Activated CD8-positive, alpha-beta memory T cell treated with anti-CD3 and anti-CD28 coated beads for 4 hours (primary cell): Measurements from ENCODE around the gene PAIP2B.
"Not testable (repeated sequence)": the region's sequence is repeated elsewhere in the genome, so short reads cannot be mapped to it uniquely, and the experiment has no call there.

Experiments used
- DNase-seq, 2 donors: peaks; one replicate each; pipeline ENCODE4 v3.0.0-alpha.2; 2020; ENCODE audit warnings: low read depth in 2 of 2

The PAIP2B gene

DNA sequence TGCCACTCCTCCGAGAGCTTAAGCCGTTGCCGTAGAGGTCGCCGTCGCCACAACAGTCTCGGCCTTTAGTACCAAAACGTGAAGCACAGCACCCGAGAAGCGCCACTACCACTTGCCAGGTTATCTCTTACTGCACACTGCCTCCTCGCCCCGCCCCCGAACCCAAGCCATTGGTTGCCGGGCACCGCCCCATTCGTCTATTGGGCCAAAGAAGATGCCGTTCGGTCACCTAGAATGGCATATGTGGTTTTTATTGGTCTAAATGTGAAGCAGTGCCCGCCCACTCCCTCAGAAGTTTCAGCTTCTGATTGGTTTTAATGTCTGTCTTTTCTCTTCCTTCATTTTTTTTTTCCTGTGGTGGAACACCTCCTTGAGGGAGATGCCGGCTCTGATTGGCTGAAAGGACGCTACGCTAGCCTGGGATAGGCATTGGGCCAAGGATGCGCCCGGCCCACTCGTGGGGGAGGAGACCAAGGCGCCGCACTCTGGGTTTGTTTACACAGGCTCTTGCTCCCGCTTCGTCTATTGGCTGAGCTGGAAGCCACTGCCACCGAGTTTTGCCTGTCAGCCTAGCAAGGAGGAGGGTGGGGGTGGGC lies at the start of gene PAIP2B:
PAIP2B (minus strand) TSS at position 139 of the 596 bp plus-strand sequence. CDS start 24,514 bp downstream, outside the sequence.
- peak; percentile 92 to 97 for DNase-seq

- DNase-seq, result no peak
These were observed 49.0 kb upstream of the PAIP2B start for GRCh38 chr2:71275939-71276310.

DNA sequence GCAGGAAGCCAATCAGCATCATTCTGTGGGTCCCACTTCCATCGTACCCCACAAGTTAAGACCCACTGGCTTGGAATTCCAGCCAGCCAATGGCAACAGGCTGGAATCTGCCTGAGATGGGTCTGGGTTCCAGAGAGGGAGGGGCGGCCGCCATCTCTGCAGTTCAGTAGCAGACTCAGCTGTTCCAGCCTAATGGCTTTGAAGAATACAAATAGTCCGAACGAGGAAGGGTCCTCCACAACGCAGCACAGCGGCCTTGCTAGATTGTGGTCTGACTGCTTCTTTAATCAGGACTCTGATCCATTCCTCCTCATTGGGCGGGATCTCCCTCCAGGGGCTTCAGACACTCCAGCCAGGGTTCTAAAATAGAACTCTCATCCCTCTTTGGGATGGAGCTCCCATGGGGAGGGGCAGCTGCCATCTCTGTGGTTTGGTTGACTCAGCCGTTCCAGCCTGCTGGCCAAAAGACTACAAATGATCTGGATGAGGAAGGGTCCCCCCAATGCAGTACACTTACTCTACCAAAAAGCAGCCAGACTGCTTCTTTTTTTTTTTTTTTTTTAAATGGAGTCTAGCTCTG lies 42.7 kb upstream of the PAIP2B start:
- no peak for DNase-seq

DNA sequence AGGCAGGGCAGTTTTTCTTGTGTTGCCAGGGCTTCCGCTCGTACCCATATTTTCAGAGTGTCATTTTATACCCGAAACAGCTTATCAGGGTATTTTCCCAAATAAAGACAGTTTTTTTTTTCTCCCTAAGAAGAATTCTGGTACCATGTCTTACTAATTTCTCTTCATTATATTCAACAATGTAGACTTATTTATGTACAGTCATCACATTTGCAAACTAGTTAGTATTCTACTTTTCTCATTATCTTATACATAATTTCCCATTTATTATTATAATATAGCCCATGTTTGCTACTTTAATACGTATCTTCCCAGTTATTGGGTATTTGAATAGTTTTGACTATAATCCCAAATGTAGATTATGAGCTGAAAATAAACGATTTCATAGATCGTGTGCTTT lies 36.5 kb upstream of the PAIP2B start:
- DNase-seq, result no peak

DNA sequence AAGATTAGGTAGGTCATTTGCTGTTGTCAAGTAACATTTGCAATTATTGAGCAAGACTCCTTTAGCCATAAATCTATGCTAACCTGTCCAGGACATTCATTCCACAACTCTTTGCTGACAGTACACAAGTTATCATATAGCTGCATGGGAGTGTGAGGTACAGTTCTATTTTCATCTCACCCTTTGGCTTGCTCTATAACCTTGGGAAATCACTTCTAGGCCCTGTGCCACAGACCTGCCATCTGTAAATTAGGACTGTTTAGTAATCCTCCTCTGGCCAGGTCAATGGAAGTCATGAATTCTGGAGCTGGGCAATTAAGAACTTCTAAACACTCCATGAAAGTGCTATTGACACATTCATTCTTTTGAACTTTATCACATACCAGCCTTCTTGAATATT lies 34.6 kb upstream of the PAIP2B start:
- no peak for DNase-seq

DNA sequence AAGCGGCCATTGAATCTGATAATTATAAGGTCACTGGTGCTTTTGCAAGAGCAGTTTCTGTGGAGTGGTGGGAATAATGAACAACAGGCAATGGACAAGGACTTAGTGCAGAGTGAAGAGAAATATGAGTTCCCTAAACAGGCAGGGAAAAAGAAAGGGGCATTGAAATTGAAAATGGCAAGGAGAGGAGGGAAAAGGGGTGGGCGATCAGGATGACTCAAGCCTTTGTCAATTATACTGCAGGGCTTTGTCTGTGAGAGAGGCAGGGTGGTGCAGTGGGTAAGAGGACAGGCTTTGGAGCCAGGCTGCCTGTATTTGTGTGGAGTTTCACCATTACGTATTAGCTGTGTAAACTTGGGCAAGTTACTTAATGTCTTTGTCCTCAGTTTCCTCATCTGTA lies 29.5 kb upstream of the PAIP2B start:
- no peak for DNase-seq

DNA sequence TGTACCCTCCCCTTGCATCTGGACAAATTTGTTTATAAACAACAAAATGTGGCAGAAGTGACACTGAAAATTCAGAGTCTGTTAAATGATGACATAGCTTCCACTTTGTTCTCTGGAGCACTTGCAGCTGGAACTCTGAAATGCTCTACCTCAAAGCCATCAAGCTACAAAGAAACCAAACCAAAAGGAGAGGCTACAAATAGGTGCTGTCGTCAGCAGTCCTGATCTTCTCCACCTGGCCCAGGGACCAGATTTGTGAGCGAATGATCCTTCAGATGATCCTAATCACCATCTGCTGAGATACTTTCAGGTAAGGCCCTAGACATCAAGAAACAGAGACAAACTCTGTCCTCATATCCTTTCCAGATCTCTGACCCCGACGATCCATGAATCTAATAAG lies 27.9 kb upstream of the PAIP2B start:
- no peak for DNase-seq

- no peak for DNase-seq
These were observed 27.2 kb upstream of the PAIP2B start for GRCh38 chr2:71254078-71254477.

GRCh38 chr2:71253476-71253875 lies 26.6 kb upstream of the PAIP2B start:
- no peak for DNase-seq

DNA sequence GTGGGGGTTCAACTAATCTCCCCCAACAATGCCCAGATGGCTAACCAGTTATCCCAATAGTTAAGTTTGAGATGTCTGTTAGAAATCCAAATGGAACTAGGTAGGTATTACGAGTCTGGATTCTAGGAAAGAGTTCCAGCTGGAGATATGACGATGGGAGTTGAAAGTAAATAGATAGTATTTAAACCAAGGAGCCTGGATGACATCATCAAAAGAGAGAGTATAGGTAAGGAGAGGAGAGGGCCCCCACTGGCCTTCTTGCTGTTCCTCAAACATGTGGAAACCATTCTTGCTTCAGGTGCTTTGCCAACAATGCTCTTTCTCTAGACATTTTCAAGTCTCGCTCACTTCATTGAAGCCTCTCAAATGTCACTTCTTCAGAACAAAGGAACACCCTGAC lies 26.0 kb upstream of the PAIP2B start:
- no peak for DNase-seq

DNA sequence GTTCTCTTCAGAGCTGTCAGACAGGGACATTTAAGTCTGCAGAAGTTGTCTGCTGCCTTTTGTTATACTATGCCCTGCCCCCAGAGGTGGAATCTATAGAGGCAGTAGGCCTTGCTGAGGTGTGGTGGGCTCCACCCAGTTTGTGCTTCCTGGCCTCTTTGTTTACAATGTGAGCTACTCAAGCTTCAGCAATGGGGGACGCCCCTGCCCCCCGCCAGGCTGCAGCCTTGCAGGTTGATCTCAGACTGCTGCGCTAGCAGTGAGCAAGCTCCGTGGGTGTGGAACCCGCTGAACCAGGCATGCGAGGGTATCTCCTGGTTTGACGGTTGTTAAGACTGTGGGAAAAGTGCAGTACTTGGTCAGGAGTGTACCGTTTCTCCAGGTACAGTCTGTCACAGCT lies 24.0 kb upstream of the PAIP2B start:
- DNase-seq, result no peak

DNA sequence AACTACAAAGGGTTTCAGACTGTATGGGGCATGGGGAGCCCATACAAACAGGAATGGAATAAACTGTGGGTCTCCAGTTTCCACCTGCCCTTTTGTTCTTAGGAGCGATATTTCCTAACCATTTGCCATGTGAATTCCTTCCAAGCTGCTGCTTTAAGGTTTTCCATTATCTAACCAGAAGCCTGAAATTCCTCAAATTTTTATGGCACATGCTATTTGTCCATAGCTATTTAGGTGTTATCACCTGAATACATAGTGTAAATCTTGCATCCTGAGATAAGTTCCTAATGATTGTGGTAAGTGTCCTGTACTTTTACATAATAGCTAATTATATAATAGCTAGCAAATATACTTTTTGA lies 17.4 kb upstream of the PAIP2B start:
- no peak for DNase-seq

- no peak for DNase-seq
These were observed 16.9 kb upstream of the PAIP2B start for GRCh38 chr2:71243634-71244301.

DNA sequence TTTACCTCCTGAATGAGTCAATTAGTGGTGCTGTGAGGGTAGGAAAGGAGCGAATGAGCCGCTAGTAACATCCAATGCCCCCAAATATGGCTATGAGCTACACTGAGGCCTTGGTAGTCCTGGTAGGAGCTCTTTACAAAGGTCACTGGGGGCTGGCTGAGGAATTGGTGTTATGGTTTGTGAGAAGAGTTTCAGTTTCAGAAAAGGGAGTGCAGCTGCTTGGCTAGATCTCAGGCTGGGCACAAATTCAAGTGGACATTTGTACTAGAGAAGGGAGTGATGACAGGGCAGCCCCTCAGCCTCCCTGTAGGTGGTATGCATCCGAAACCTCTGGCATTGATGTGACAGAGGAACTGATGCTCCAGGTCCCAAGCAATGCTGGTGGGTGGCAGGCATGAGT lies 13.9 kb upstream of the PAIP2B start:
- DNase-seq, result no peak

- no peak for DNase-seq
These were observed 11.2 kb upstream of the PAIP2B start for GRCh38 chr2:71238089-71238488.

DNA sequence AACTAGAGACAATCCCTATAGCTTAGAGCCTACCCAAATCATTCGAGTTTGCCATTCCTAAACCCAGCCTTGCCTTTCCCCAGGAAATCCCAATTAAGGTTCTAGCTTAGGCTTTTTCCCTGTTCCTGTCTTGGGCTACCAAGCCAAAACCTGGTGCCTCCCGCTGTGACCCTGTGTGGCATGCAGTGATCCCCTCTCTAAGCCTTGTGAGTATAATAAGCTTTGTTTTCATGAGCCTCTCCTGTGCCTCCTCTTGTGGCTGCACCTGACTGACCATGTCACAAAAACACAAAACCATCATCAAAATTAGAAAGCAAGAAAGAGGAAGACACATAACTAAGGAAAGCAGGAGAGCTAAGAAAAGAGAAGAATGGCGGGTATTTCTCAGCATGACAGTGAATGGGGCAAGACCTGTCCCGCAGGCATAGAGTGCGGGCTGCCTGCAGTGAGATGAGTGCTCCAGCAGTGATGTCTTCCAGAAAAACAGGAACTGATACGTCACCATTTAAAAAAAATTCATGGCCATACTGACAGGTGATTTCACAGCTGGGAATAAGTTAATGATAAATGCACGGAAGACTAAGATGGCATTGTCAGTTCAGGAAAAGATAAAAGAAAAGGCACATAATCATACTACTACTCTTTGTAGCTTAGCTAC lies 9.2 kb upstream of the PAIP2B start:
- DNase-seq, result no peak

DNA sequence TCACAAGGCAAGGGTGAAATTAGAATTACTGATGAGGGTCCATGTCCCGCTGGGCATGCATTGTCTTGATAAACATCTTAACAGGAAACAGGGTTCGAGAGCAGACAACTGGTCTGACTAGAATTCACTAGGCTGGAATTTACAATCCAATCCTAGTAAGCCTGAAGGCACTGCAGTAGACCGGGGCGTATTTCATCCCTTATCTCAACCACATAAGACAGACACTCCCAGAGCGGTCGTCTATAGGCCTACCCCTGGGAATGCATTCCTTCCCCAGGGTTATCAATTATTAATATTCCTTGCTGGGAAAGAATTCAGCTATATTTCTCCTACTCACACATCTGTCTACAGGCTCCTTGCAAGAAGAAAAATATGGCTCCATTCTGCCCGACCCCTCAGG lies 6.2 kb upstream of the PAIP2B start:
- not testable (repeated sequence) for DNase-seq

- no peak for DNase-seq
These were observed 573 bp downstream of the PAIP2B start for GRCh38 chr2:71226096-71226964.

GRCh38 chr2:71224935-71225334 lies 2.0 kb downstream of the PAIP2B start:
- DNase-seq, result no peak

DNA sequence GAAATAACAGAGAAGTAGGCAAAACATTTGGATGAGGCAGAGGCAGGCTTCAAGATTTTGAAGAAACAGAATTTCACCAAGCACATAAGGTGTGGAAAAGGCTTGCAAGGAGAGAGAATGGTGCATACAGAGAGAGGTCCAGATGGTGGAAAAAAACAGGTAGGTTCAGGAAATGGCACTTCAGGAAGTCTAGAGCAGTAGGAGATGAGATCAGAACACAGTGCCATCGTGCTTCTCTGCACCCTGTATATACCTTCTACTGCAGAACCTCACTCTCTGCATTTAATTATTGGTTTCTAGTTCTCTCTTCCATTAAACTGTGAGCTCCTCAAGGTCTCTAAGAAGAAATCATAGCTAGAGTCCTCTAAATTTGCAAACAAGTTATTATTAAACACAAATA lies 2.4 kb downstream of the PAIP2B start:
- no peak for DNase-seq

- no peak for DNase-seq
These were observed 3.1 kb downstream of the PAIP2B start for GRCh38 chr2:71223767-71224333.

DNA sequence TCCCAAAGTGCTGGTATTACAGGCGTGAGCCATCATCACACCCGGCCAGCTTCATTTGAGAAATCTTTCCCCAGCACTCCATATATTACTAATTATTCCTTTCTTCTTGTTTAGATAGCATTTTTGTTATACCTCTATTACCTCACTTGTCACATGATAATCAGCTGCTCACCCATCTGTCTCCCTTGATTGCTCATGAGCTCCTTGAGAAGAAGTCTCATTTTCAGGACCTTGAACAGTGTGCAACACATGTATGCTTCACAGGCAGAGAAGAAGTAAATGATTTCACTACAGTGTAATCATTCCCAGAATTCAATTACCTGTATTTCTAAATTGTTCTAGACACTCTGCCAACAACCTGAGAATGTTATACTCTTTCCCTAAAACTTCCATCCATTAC lies 6.2 kb downstream of the PAIP2B start:
- DNase-seq, result no peak
